H1 (cell line): Measurements from ENCODE around the gene ADH1A. TPM values are rescaled to one million over a fixed set of nuclear protein-coding genes. Genes with fewer than 3 reads are reported as not detected.
A peak's percentile ranks its signal among the peaks of the same experiment; 100 is the strongest.

Source experiments
- CTCF ChIA-PET: fragments of 300-600 bp; sonication (Branson Sonifier 250); formaldehyde crosslinking; loops from one replicate; lab custom pipeline; 2021; ENCODE audit not compliant: partially characterized antibody; lab: Charles Lee
- POLR2A ChIA-PET: fragments of 300-600 bp; sonication (Branson Sonifier 250); formaldehyde crosslinking; loops from one replicate; lab custom pipeline; 2021; ENCODE audit warnings: inconsistent platforms; ENCODE audit not compliant: partially characterized antibody; lab: Charles Lee
- DNase-seq, 2 experiments: peaks; one replicate each; pipeline versions ENCODE4 v3.0.0 to v3.0.0-alpha.2; 2010 to 2022; ENCODE audit warnings: low spot score in 2 of 2, low read depth in 1 of 2, mixed read lengths in 1 of 2
- FAIRE-seq: peaks from 2 replicates; lab custom pipeline; 2011; peaks lifted over from hg19 to GRCh38; lab: Jason Lieb, UNC
- H2AFZ ChIP-seq: 2 replicates; pipeline ENCODE4 v1.8.1; 2012; ENCODE audit warnings: low read length, inconsistent platforms
- H2AK5ac ChIP-seq: 2 replicates; pipeline ENCODE4 v1.6.1; 2013; ENCODE audit warnings: low read depth, low read length
- H2BK120ac ChIP-seq: replicated peaks from 2 replicates; pipeline ENCODE3; 2013; ENCODE audit warnings: low read depth, low read length, inconsistent platforms
- H2BK12ac ChIP-seq: 2 replicates; pipeline ENCODE4 v1.6.1; 2013; ENCODE audit warnings: low read depth, low read length
- H2BK15ac ChIP-seq: 2 replicates; pipeline ENCODE4 v1.6.1; 2013; ENCODE audit warnings: low read length
- H2BK20ac ChIP-seq: 2 replicates; pipeline ENCODE4 v1.6.1; 2013; ENCODE audit warnings: low read length
- H2BK5ac ChIP-seq: 2 replicates; pipeline ENCODE4 v1.6.1; 2013; ENCODE audit warnings: low read depth, low read length
- H3K14ac ChIP-seq: 2 replicates; pipeline ENCODE4 v1.6.1; 2013; ENCODE audit warnings: inconsistent platforms; ENCODE audit not compliant: insufficient read length
- H3K18ac ChIP-seq: 2 replicates; pipeline ENCODE4 v1.6.1; 2013; ENCODE audit warnings: low read length; ENCODE audit errors: extremely low read depth
- H3K23ac ChIP-seq: 2 replicates; pipeline ENCODE4 v1.6.1; 2013; ENCODE audit warnings: inconsistent platforms; ENCODE audit not compliant: insufficient read length
- H3K23me2 ChIP-seq: 2 replicates; pipeline ENCODE4 v1.6.1; 2013; ENCODE audit warnings: low read depth, low read length
- H3K27ac ChIP-seq: 2 replicates; pipeline ENCODE4 v1.6.1; 2011; ENCODE audit warnings: low read depth, low read length, inconsistent platforms
- H3K27me3 ChIP-seq, 4 experiments: replicated peaks in 1 of 4; 1 replicate in 1 of 4; 2 replicates in 3 of 4; pipeline versions ENCODE4 v1.6.1 to v1.8.1; 2011 to 2013; ENCODE audit warnings: low read length in 3 of 4, mild to moderate bottlenecking in 3 of 4, inconsistent platforms in 2 of 4, mixed read lengths in 2 of 4, moderate library complexity in 1 of 4; ENCODE audit not compliant: control insufficient read depth in 3 of 4, insufficient read depth in 3 of 4; ENCODE audit errors: extremely low read depth in 1 of 4
- H3K36me3 ChIP-seq, 4 experiments: 2 replicates each; pipeline versions ENCODE4 v1.6.1 to v1.8.1; 2011 to 2013; ENCODE audit warnings: mild to moderate bottlenecking in 4 of 4, low read length in 3 of 4, moderate library complexity in 2 of 4, control low read depth in 1 of 4, inconsistent platforms in 1 of 4; ENCODE audit not compliant: insufficient read depth in 4 of 4, control insufficient read depth in 2 of 4
- H3K4ac ChIP-seq: replicated peaks from 2 replicates; pipeline ENCODE3; 2013; ENCODE audit warnings: low read length, low read depth, mixed read lengths, inconsistent platforms; ENCODE audit not compliant: insufficient read length
- H3K4me1 ChIP-seq, 4 experiments: replicated peaks in 1 of 4; 1 replicate in 1 of 4; 2 replicates in 3 of 4; pipeline versions ENCODE4 v1.6.1 to v1.8.1; 2011 to 2013; ENCODE audit warnings: low read length in 3 of 4, inconsistent platforms in 2 of 4, mixed read lengths in 1 of 4; ENCODE audit not compliant: insufficient read depth in 4 of 4, control insufficient read depth in 3 of 4
- H3K4me2 ChIP-seq, 2 experiments: 2 replicates each; pipeline versions ENCODE4 v1.6.1 to v1.8.1; 2011 to 2013; ENCODE audit warnings: low read depth in 2 of 2, low read length in 2 of 2, control low read depth in 1 of 2, inconsistent platforms in 1 of 2, mild to moderate bottlenecking in 1 of 2; ENCODE audit not compliant: insufficient read depth in 1 of 2
- H3K4me3 ChIP-seq, 4 experiments: fragments of 200-600, 300-600 bp in 1 of 4; sonication (generic), shearing (Covaris generic), sonication (Bioruptor Twin) in 1 of 4; 2 replicates each; pipeline versions ENCODE4 v1.5.1 to v1.8.1; 2011 to 2016; ENCODE audit warnings: low read length in 4 of 4, low read depth in 3 of 4, control low read depth in 2 of 4, inconsistent platforms in 2 of 4, mild to moderate bottlenecking in 2 of 4, mixed read lengths in 1 of 4, moderate library complexity in 1 of 4; ENCODE audit not compliant: insufficient read depth in 2 of 4; ENCODE audit errors: extremely low read depth in 1 of 4
- H3K56ac ChIP-seq: replicated peaks from 2 replicates; pipeline ENCODE3; 2013; ENCODE audit warnings: low read depth, mild to moderate bottlenecking, mixed read lengths, low read length, inconsistent platforms; ENCODE audit not compliant: insufficient read length
- H3K79me1 ChIP-seq: 2 replicates; pipeline ENCODE4 v1.6.1; 2013; ENCODE audit warnings: low read depth, low read length, control low read depth
- H3K79me2 ChIP-seq, 2 experiments: 2 replicates each; pipeline versions ENCODE4 v1.6.1 to v1.8.1; 2012 to 2013; ENCODE audit warnings: low read length in 2 of 2, mild to moderate bottlenecking in 2 of 2, inconsistent platforms in 1 of 2; ENCODE audit not compliant: insufficient read depth in 2 of 2, control insufficient read depth in 1 of 2
- H3K9ac ChIP-seq, 4 experiments: replicated peaks in 1 of 4; 1 replicate in 1 of 4; 2 replicates in 3 of 4; pipeline versions ENCODE4 v1.6.1 to v1.8.1; 2011 to 2013; ENCODE audit warnings: low read depth in 3 of 4, low read length in 3 of 4, control low read depth in 2 of 4, mild to moderate bottlenecking in 2 of 4, moderate library complexity in 2 of 4, inconsistent platforms in 1 of 4; ENCODE audit errors: extremely low read depth in 1 of 4
- H3K9me3 ChIP-seq, 2 experiments: 2 replicates each; pipeline versions ENCODE4 v1.6.1 to v1.8.1; 2012 to 2013; ENCODE audit warnings: mild to moderate bottlenecking in 2 of 2, moderate library complexity in 2 of 2, control low read depth in 1 of 2, inconsistent platforms in 1 of 2, low read depth in 1 of 2, low read length in 1 of 2, mixed read lengths in 1 of 2; ENCODE audit not compliant: insufficient read depth in 2 of 2
- H4K20me1 ChIP-seq, 2 experiments: replicated peaks in 1 of 2; 2 replicates each; pipeline versions ENCODE3 to v1.8.1; 2011 to 2013; ENCODE audit warnings: inconsistent platforms in 2 of 2, low read length in 2 of 2, mild to moderate bottlenecking in 1 of 2; ENCODE audit not compliant: insufficient read depth in 2 of 2, control insufficient read depth in 1 of 2
- H4K5ac ChIP-seq: 2 replicates; pipeline ENCODE4 v1.6.1; 2013; ENCODE audit warnings: low read length, low read depth, mixed read lengths, inconsistent platforms; ENCODE audit not compliant: insufficient read length
- H4K8ac ChIP-seq: 2 replicates; pipeline ENCODE4 v1.8.0; 2013; ENCODE audit warnings: mild to moderate bottlenecking, moderate library complexity, low read length, inconsistent platforms; ENCODE audit not compliant: insufficient read depth; ENCODE audit errors: extremely low read depth
- H4K91ac ChIP-seq: replicated peaks from 2 replicates; pipeline ENCODE3; 2013; ENCODE audit warnings: low read length, mixed read lengths, inconsistent platforms; ENCODE audit not compliant: insufficient read length
- FOSL1 ChIP-seq: IDR thresholded peaks from 2 replicates; pipeline ENCODE4 v1.6.1; 2011; ENCODE audit warnings: mild to moderate bottlenecking, low read depth, low read length, moderate library complexity; ENCODE audit not compliant: insufficient read depth
- JUN ChIP-seq: IDR thresholded peaks from 2 replicates; pipeline ENCODE4 v1.6.1; 2011; ENCODE audit warnings: low read depth, mild to moderate bottlenecking, improper control_type of control experiment, low read length
- NRF1 ChIP-seq: IDR thresholded peaks from 2 replicates; pipeline ENCODE4 v1.6.1; 2011; ENCODE audit warnings: mild to moderate bottlenecking, low read depth, low read length, improper control_type of control experiment
- POLR2AphosphoS5 ChIP-seq: IDR thresholded peaks from 2 replicates; pipeline ENCODE4 v1.6.1; 2011; ENCODE audit warnings: low read depth, low read length
- SAP30 ChIP-seq: fragments of 300-600 bp; sonication (generic); IDR thresholded peaks from 2 replicates; pipeline ENCODE4 v1.7.1; 2012; ENCODE audit warnings: low read length, moderate library complexity, mild to moderate bottlenecking, inconsistent platforms; ENCODE audit not compliant: insufficient read depth, insufficient replicate concordance
- TEAD4 ChIP-seq: IDR thresholded peaks from 2 replicates; pipeline ENCODE4 v1.6.1; 2012; ENCODE audit warnings: low read depth, low read length, inconsistent platforms, mixed read lengths
- WGBS, 2 experiments: shearing (Covaris generic) in 1 of 2; methylation state at CpG; one replicate each; pipeline versions ENCODE4 v1.1.6 to v1.1.7; 2013 to 2015; ENCODE audit warnings: low lambda C conversion rate in 2 of 2, mixed read lengths in 2 of 2, inconsistent platforms in 1 of 2, low coverage in 1 of 2, missing lambda C conversion rate in 1 of 2; ENCODE audit not compliant: insufficient replicate concordance in 2 of 2, insufficient coverage in 1 of 2, insufficient read length in 1 of 2; ENCODE audit errors: extremely low coverage in 1 of 2, missing lambda C conversion rate in 1 of 2; 5-methylcytosine and 5-hydroxymethylcytosine counted together
- long read RNA-seq, 2 experiments: library from RNA in 1 of 2; library from capped mRNA in 1 of 2; stranded (forward); transcript quantifications; one replicate each; pipeline ENCODE4 v2.0.0, GENCODE V29; 2021; ENCODE audit warnings: inconsistent platforms in 1 of 2
- polyA minus RNA-seq, 3 experiments: library from RNA; depleted of rRNA, polyadenylated mRNA; stranded (reverse); fragments of >200 nt; gene quantifications; 1 replicate in 2 of 3; 2 replicates in 1 of 3; pipeline ENCODE4 v1.2.3, GENCODE V29; 2011
- polyA plus RNA-seq, 7 experiments: library from polyadenylated mRNA; depleted of rRNA in 3 of 7; stranded (reverse) in 5 of 7; unstranded in 2 of 7; fragments of >200 nt in 5 of 7; fragments of 200-250 nt in 2 of 7; gene quantifications; 1 replicate in 5 of 7; 2 replicates in 1 of 7; 4 replicates in 1 of 7; pipeline versions ENCODE4 v1.2.1 to v1.2.3, GENCODE V29; 2011 to 2013; ENCODE audit warnings: missing spikeins in 2 of 7, mixed read lengths in 2 of 7
- total RNA-seq: library from RNA; stranded (reverse); fragmentation: NEBNext Ultra II Directional; extraction: Animal tissue kit (Norgen Biotek cat#: 25700); gene quantifications from 2 replicates; pipeline ENCODE4 v1.2.1, GENCODE V29; 2021
- TF ChIP-seq, protein P1 (sequence below): IDR thresholded peaks from 2 replicates; pipeline ENCODE4 v1.6.1; 2011; ENCODE audit warnings: low read length, improper control_type of control experiment

The ADH1A gene
- not detected in 2 replicates for total RNA-seq
- not detected in 2 replicates for polyA plus RNA-seq (2011; rRNA removed)
- polyA plus RNA-seq (2011; cell fraction: cytosol; rRNA removed), result not detected
- polyA plus RNA-seq (2011; cell fraction: nucleus; rRNA removed), result not detected
- polyA plus RNA-seq (2012, experiment 1 of 2), result not detected in 4 replicates
- not detected for polyA plus RNA-seq (2012, experiment 2 of 2)
- polyA plus RNA-seq (2013, experiment 1 of 2), result not detected
- not detected for polyA plus RNA-seq (2013, experiment 2 of 2)
- polyA minus RNA-seq (2011; rRNA and poly(A)+ RNA removed), result not detected in 2 replicates
- polyA minus RNA-seq (2011; cell fraction: cytosol; rRNA and poly(A)+ RNA removed), result not detected
- polyA minus RNA-seq (2011; cell fraction: nucleus; rRNA and poly(A)+ RNA removed), result not detected
- long read RNA-seq, experiment 1, result 0 reads
- long read RNA-seq, experiment 2, result 0 reads

DNA sequence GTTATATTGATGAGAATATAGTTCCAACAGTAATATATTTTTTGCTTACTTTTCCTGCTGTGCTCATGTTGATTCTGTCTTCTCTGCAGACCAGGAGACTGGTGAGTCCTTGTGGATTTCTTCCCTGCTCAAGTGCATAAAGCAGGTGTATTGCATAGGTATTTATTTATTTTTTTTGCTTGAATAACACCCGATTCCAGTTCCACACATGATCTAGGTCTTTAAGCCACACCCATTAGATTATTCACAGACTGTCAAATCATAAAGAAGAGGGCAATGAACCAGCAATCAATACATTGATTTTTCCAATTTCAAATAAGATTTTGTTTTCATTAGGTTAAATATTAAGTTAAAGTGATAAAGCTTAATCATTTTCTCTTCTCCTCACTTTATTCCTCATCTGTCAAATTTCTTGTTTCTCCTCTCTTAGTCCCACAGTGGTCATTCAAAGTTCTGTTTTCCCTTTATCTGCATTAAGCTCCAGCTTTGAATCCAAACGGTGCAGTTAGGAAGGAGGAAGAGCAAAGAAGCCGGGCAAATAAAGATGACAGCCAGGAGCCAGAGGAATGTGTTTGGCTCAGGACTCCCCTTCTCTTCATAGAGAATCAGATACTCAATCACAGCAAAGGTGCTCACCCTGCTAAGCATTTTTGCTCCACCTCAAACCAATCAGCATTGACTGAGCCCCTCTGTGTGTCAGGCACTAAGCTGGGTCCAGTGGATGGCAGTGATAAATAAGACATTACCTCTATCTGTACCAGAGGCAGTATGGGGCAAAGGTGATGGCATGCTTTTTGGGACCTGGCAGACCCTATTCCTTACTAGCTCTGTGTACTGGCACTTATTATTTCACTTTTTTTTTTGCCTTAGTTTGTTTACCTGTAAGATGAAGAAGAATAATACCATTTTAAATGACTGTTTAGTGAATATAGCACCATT, at the start of gene ADH1A:
Gene ADH1A (minus strand): TSS at position 138 of the 939 bp plus-strand sequence. CDS start 71 bp downstream, at position 67.
- Histone ChIP-seq H3K4me1 (no peaks in the 10 kb centered on the region), H3K18ac (no peak within 1 kb of the TSS), H3K9ac (peak within 1 kb of the TSS in 1 of 4 experiments; percentile 34; a peak in 1 of 7 replicates), H3K79me2 (no peaks in the 10 kb centered on the region), H3K9me3 (no peaks in the 10 kb centered on the region), H3K23ac (no peak within 1 kb of the TSS), H2BK15ac (no peak within 1 kb of the TSS), H4K91ac (no peak within 1 kb of the TSS), H3K23me2 (no peaks in the 10 kb centered on the region), H3K4me2 (no peak within 1 kb of the TSS), H2BK12ac (no peak within 1 kb of the TSS), H2BK5ac (no peak within 1 kb of the TSS), H3K36me3 (no peaks in the 10 kb centered on the region), H3K56ac (no peak within 1 kb of the TSS), H2AFZ (no peak within 1 kb of the TSS), H2BK120ac (no peak within 1 kb of the TSS), H3K14ac (no peak within 1 kb of the TSS), H3K4ac (no peak within 1 kb of the TSS), H2BK20ac (no peak within 1 kb of the TSS), H3K27me3 (no peaks in the 10 kb centered on the region), H3K4me3 (no peak within 1 kb of the TSS), H3K79me1 (no peaks in the 10 kb centered on the region), H2AK5ac (no peak within 1 kb of the TSS), H3K27ac (no peak within 1 kb of the TSS), H4K20me1 (no peaks in the 10 kb centered on the region), H4K8ac (no peak within 1 kb of the TSS), H4K5ac (no peak within 1 kb of the TSS)
- 53% methylated on average over 2 of the region's 3 CpGs; no CpG with 5 or more reads in 1 of the 2 experiments for whole genome bisulfite sequencing, 2 experiments
- CTCF ChIA-PET, result interaction anchor here (0.7 to 1.0 kb wide), 2 partner anchors 11 to 67 kb away, joined by 3 read pairs; no protein-coding TSS in a partner anchor
- no peak for FAIRE-seq
- DNase-seq, result no peak
- POLR2A ChIA-PET, result interaction anchor here (1.8 kb wide), 1 partner anchor 10 kb away, joined by 4 read pairs; no protein-coding TSS in a partner anchor
- TF ChIP-seq, protein P1, sequence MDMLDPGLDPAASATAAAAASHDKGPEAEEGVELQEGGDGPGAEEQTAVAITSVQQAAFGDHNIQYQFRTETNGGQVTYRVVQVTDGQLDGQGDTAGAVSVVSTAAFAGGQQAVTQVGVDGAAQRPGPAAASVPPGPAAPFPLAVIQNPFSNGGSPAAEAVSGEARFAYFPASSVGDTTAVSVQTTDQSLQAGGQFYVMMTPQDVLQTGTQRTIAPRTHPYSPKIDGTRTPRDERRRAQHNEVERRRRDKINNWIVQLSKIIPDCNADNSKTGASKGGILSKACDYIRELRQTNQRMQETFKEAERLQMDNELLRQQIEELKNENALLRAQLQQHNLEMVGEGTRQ, result no peak
- TF ChIP-seq POLR2AphosphoS5, result no peak
- TF ChIP-seq JUN, result no peak
- TF ChIP-seq SAP30, result no peak
- no peak for TF ChIP-seq NRF1
- no peak for TF ChIP-seq TEAD4
- TF ChIP-seq FOSL1, result no peak
